Measurements from ENCODE around the gene TLE3. TPM values are rescaled to one million over a fixed set of nuclear protein-coding genes. Genes with fewer than 3 reads are reported as not detected.
A peak's percentile ranks its signal among the peaks of the same experiment; 100 is the strongest.

Gene TLE3
- total and polyA plus RNA-seq, 4 experiments from 2014 or later: 3.6 to 121 (median 69.9) TPM

- peaks cover 36% of the 10 kb centered on the region for H3K36me3 ChIP-seq (ENCODE audit: insufficient read depth, low read length)
- peak overlapping the region in 1 of 7 donors; percentile 38 for H3K27ac Mint-ChIP-seq
Measured at GRCh38 chr15:70079888-70080287, 17.8 kb downstream of the TLE3 start.

GRCh38 chr15:70078578-70079417 lies 18.9 kb downstream of the TLE3 start:
- ChIA-PET POLR2A (ENCODE audit: partially characterized antibody) (interaction anchor here (0.6 kb wide), 1 partner anchor 131 kb away, joined by 3 read pairs; no protein-coding TSS in a partner anchor), CTCF (ENCODE audit: partially characterized antibody) (interaction anchor here (1.3 kb wide), 2 partner anchors 17 to 51 kb away, joined by 3 to 4 read pairs; no protein-coding TSS in a partner anchor)
- Mint-ChIP-seq H3K9me3 (no peaks in the 10 kb centered on the region), H3K27ac (no peak overlapping the region), H3K4me3 (no peak overlapping the region), H3K27me3 (no peaks in the 10 kb centered on the region), H3K4me1 (peaks cover 16 to 67% (median 44%) of the 10 kb centered on the region in 4 donors), H3K36me3 (peaks cover 40 to 80% of the 10 kb centered on the region in 2 donors)
- Histone ChIP-seq H3K27me3 (ENCODE audit: insufficient read depth, low read length) (no peaks in the 10 kb centered on the region), H3K36me3 (ENCODE audit: insufficient read depth, low read length) (peaks cover 47% of the 10 kb centered on the region), H3K9me3 (ENCODE audit: control insufficient read depth in 1 of 2, low read length in 2 of 2) (no peaks in the 10 kb centered on the region), H3K4me3 (ENCODE audit: low read length in 2 of 2) (no peak overlapping the region), H3K4me1 (ENCODE audit: insufficient read depth, low read length) (peaks cover 13% of the 10 kb centered on the region), H3K27ac (ENCODE audit: low read depth, low read length) (no peak overlapping the region)
- DNase-seq: no peak
- intact Hi-C loops (cut with micrococcal nuclease): no loop called here

More at GRCh38 chr15:70079888-70080287, 17.8 kb downstream of the TLE3 start:
- DNase-seq: no peak
- Mint-ChIP-seq H3K4me3 (no peak overlapping the region), H3K27me3 (no peaks in the 10 kb centered on the region), H3K36me3 (peaks cover 31 to 80% of the 10 kb centered on the region in 2 donors), H3K4me1 (peaks cover 22 to 78% (median 52%) of the 10 kb centered on the region in 4 donors), H3K9me3 (no peaks in the 10 kb centered on the region)
- peaks cover 24% of the 10 kb centered on the region for H3K4me1 ChIP-seq (ENCODE audit: insufficient read depth, low read length)
- no peak overlapping the region for H3K27ac ChIP-seq (ENCODE audit: low read depth, low read length)
- H3K27me3 ChIP-seq (ENCODE audit: insufficient read depth, low read length): no peaks in the 10 kb centered on the region
- no peaks in the 10 kb centered on the region for H3K9me3 ChIP-seq (ENCODE audit: control insufficient read depth in 1 of 2, low read length in 2 of 2)
- POLR2A ChIA-PET (ENCODE audit: partially characterized antibody): interaction anchor here (1.5 kb wide), 1 partner anchor 18 kb away, joined by 3 read pairs; the partner anchor contains the start of gene TLE3
- no peak overlapping the region for H3K4me3 ChIP-seq (ENCODE audit: low read length in 2 of 2)
- CTCF ChIA-PET (ENCODE audit: partially characterized antibody): interaction anchor here (1.0 kb wide), 1 partner anchor 12 kb away, joined by 3 read pairs; no protein-coding TSS in a partner anchor
- intact Hi-C loops (cut with micrococcal nuclease): no loop called here

- CTCF ChIA-PET (ENCODE audit: partially characterized antibody): interaction anchor here (1.3 kb wide), 2 partner anchors 19 to 49 kb away, joined by 3 to 4 read pairs; no protein-coding TSS in a partner anchor
Measured at GRCh38 chr15:70077188-70078147, 20.2 kb downstream of the TLE3 start.

GRCh38 chr15:70074380-70074779 lies 23.3 kb downstream of the TLE3 start:
- Histone ChIP-seq H3K4me3 (ENCODE audit: low read length in 2 of 2) (no peak overlapping the region), H3K27ac (ENCODE audit: low read depth, low read length) (no peak overlapping the region), H3K36me3 (ENCODE audit: insufficient read depth, low read length) (peaks cover 64% of the 10 kb centered on the region), H3K4me1 (ENCODE audit: insufficient read depth, low read length) (peaks cover 9% of the 10 kb centered on the region), H3K9me3 (ENCODE audit: control insufficient read depth in 1 of 2, low read length in 2 of 2) (no peaks in the 10 kb centered on the region), H3K27me3 (ENCODE audit: insufficient read depth, low read length) (no peaks in the 10 kb centered on the region)
- Mint-ChIP-seq H3K4me3 (no peak overlapping the region), H3K27ac (peak overlapping the region in 1 of 7 donors; percentile 58), H3K27me3 (no peaks in the 10 kb centered on the region), H3K9me3 (no peaks in the 10 kb centered on the region), H3K4me1 (peaks cover 21 to 44% (median 27%) of the 10 kb centered on the region in 4 donors), H3K36me3 (peaks cover 50 to 80% of the 10 kb centered on the region in 2 donors)
- no peak for DNase-seq
- intact Hi-C loops (cut with micrococcal nuclease): no loop called here
- POLR2A ChIA-PET (ENCODE audit: partially characterized antibody): interaction anchor here (1.6 kb wide), 1 partner anchor 21 kb away, joined by 5 read pairs; no protein-coding TSS in a partner anchor
- CTCF ChIA-PET (ENCODE audit: partially characterized antibody): no interaction called here

More at GRCh38 chr15:70077188-70078147, 20.2 kb downstream of the TLE3 start:
- no peak overlapping the region for H3K4me3 Mint-ChIP-seq
- H3K27me3 Mint-ChIP-seq: no peaks in the 10 kb centered on the region
- no peaks in the 10 kb centered on the region for H3K9me3 ChIP-seq (ENCODE audit: control insufficient read depth in 1 of 2, low read length in 2 of 2)
- POLR2A ChIA-PET (ENCODE audit: partially characterized antibody): interaction anchor here (0.6 kb wide), 1 partner anchor 130 kb away, joined by 3 read pairs; no protein-coding TSS in a partner anchor
- H3K4me1 Mint-ChIP-seq: peaks cover 22 to 55% (median 40%) of the 10 kb centered on the region in 4 donors
- intact Hi-C loops (cut with micrococcal nuclease): no loop called here
- no peaks in the 10 kb centered on the region for H3K9me3 Mint-ChIP-seq
- peaks cover 53 to 81% of the 10 kb centered on the region in 2 donors for H3K36me3 Mint-ChIP-seq
- H3K27me3 ChIP-seq (ENCODE audit: insufficient read depth, low read length): no peaks in the 10 kb centered on the region
- H3K4me1 ChIP-seq (ENCODE audit: insufficient read depth, low read length): peaks cover 9% of the 10 kb centered on the region
- no peak overlapping the region for H3K27ac ChIP-seq (ENCODE audit: low read depth, low read length)
- H3K4me3 ChIP-seq (ENCODE audit: low read length in 2 of 2): no peak overlapping the region
- peaks cover 53% of the 10 kb centered on the region for H3K36me3 ChIP-seq (ENCODE audit: insufficient read depth, low read length)
- DNase-seq: peak in 1 of 5 donors; percentile 9
- peak overlapping the region in 3 of 7 donors; percentile 37 to 52 (median 46) for H3K27ac Mint-ChIP-seq

GRCh38 chr15:70072479-70072878 lies 25.2 kb downstream of the TLE3 start:
- Histone ChIP-seq H3K9me3 (ENCODE audit: control insufficient read depth in 1 of 2, low read length in 2 of 2) (no peaks in the 10 kb centered on the region), H3K36me3 (ENCODE audit: insufficient read depth, low read length) (peaks cover 77% of the 10 kb centered on the region), H3K4me3 (ENCODE audit: low read length in 2 of 2) (no peak overlapping the region), H3K4me1 (ENCODE audit: insufficient read depth, low read length) (peaks cover 4% of the 10 kb centered on the region), H3K27ac (ENCODE audit: low read depth, low read length) (no peak overlapping the region), H3K27me3 (ENCODE audit: insufficient read depth, low read length) (no peaks in the 10 kb centered on the region)
- CTCF ChIA-PET (ENCODE audit: partially characterized antibody): no interaction called here
- peak overlapping the region in 2 of 7 donors; percentile 66 to 71 for H3K27ac Mint-ChIP-seq
- intact Hi-C loops (cut with micrococcal nuclease): no loop called here
- POLR2A ChIA-PET (ENCODE audit: partially characterized antibody): no interaction called here
- H3K27me3 Mint-ChIP-seq: no peaks in the 10 kb centered on the region
- H3K4me3 Mint-ChIP-seq: no peak overlapping the region
- peaks cover 55 to 88% of the 10 kb centered on the region in 2 donors for H3K36me3 Mint-ChIP-seq
- H3K4me1 Mint-ChIP-seq: peaks cover 12 to 35% (median 22%) of the 10 kb centered on the region in 4 donors
- H3K9me3 Mint-ChIP-seq: no peaks in the 10 kb centered on the region
- no peak for DNase-seq

GRCh38 chr15:70071799-70072198 lies 25.9 kb downstream of the TLE3 start:
- H3K9me3 ChIP-seq (ENCODE audit: control insufficient read depth in 1 of 2, low read length in 2 of 2): no peaks in the 10 kb centered on the region
- intact Hi-C loops (cut with micrococcal nuclease): no loop called here
- ChIA-PET POLR2A (ENCODE audit: partially characterized antibody) (no interaction called here), CTCF (ENCODE audit: partially characterized antibody) (no interaction called here)
- no peak overlapping the region for H3K4me3 ChIP-seq (ENCODE audit: low read length in 2 of 2)
- no peaks in the 10 kb centered on the region for H3K9me3 Mint-ChIP-seq
- no peaks in the 10 kb centered on the region for H3K27me3 Mint-ChIP-seq
- peak overlapping the region in 1 of 7 donors; percentile 18 for H3K27ac Mint-ChIP-seq
- no peaks in the 10 kb centered on the region for H3K27me3 ChIP-seq (ENCODE audit: insufficient read depth, low read length)
- H3K4me3 Mint-ChIP-seq: no peak overlapping the region
- DNase-seq: no peak
- H3K4me1 Mint-ChIP-seq: peaks cover 15 to 35% (median 23%) of the 10 kb centered on the region in 4 donors
- no peak overlapping the region for H3K27ac ChIP-seq (ENCODE audit: low read depth, low read length)
- H3K4me1 ChIP-seq (ENCODE audit: insufficient read depth, low read length): no peaks in the 10 kb centered on the region
- H3K36me3 Mint-ChIP-seq: peaks cover 55 to 89% of the 10 kb centered on the region in 2 donors
- peaks cover 84% of the 10 kb centered on the region for H3K36me3 ChIP-seq (ENCODE audit: insufficient read depth, low read length)
